H1 (cell line): ENCODE measurements around the gene TEK. TPM values are rescaled to one million over a fixed set of nuclear protein-coding genes. Genes with fewer than 3 reads are reported as not detected.

ENCODE experiments used
- CTCF ChIA-PET: fragments of 300-600 bp; sonication (Branson Sonifier 250); formaldehyde crosslinking; loops from one replicate; lab custom pipeline; 2021; ENCODE audit not compliant: partially characterized antibody; lab: Charles Lee
- POLR2A ChIA-PET: fragments of 300-600 bp; sonication (Branson Sonifier 250); formaldehyde crosslinking; loops from one replicate; lab custom pipeline; 2021; ENCODE audit warnings: inconsistent platforms; ENCODE audit not compliant: partially characterized antibody; lab: Charles Lee
- DNase-seq, 2 experiments: peaks; one replicate each; pipeline versions ENCODE4 v3.0.0 to v3.0.0-alpha.2; 2010 to 2022; ENCODE audit warnings: low spot score in 2 of 2, low read depth in 1 of 2, mixed read lengths in 1 of 2
- FAIRE-seq: peaks from 2 replicates; lab custom pipeline; 2011; peaks lifted over from hg19 to GRCh38; lab: Jason Lieb, UNC
- H2AFZ ChIP-seq: 2 replicates; pipeline ENCODE4 v1.8.1; 2012; ENCODE audit warnings: low read length, inconsistent platforms
- H2AK5ac ChIP-seq: 2 replicates; pipeline ENCODE4 v1.6.1; 2013; ENCODE audit warnings: low read depth, low read length
- H2BK120ac ChIP-seq: replicated peaks from 2 replicates; pipeline ENCODE3; 2013; ENCODE audit warnings: low read depth, low read length, inconsistent platforms
- H2BK12ac ChIP-seq: 2 replicates; pipeline ENCODE4 v1.6.1; 2013; ENCODE audit warnings: low read depth, low read length
- H2BK15ac ChIP-seq: 2 replicates; pipeline ENCODE4 v1.6.1; 2013; ENCODE audit warnings: low read length
- H2BK20ac ChIP-seq: 2 replicates; pipeline ENCODE4 v1.6.1; 2013; ENCODE audit warnings: low read length
- H2BK5ac ChIP-seq: 2 replicates; pipeline ENCODE4 v1.6.1; 2013; ENCODE audit warnings: low read depth, low read length
- H3K14ac ChIP-seq: 2 replicates; pipeline ENCODE4 v1.6.1; 2013; ENCODE audit warnings: inconsistent platforms; ENCODE audit not compliant: insufficient read length
- H3K18ac ChIP-seq: 2 replicates; pipeline ENCODE4 v1.6.1; 2013; ENCODE audit warnings: low read length; ENCODE audit errors: extremely low read depth
- H3K23ac ChIP-seq: 2 replicates; pipeline ENCODE4 v1.6.1; 2013; ENCODE audit warnings: inconsistent platforms; ENCODE audit not compliant: insufficient read length
- H3K23me2 ChIP-seq: 2 replicates; pipeline ENCODE4 v1.6.1; 2013; ENCODE audit warnings: low read depth, low read length
- H3K27ac ChIP-seq: 2 replicates; pipeline ENCODE4 v1.6.1; 2011; ENCODE audit warnings: low read depth, low read length, inconsistent platforms
- H3K27me3 ChIP-seq, 4 experiments: replicated peaks in 1 of 4; 1 replicate in 1 of 4; 2 replicates in 3 of 4; pipeline versions ENCODE4 v1.6.1 to v1.8.1; 2011 to 2013; ENCODE audit warnings: low read length in 3 of 4, mild to moderate bottlenecking in 3 of 4, inconsistent platforms in 2 of 4, mixed read lengths in 2 of 4, moderate library complexity in 1 of 4; ENCODE audit not compliant: control insufficient read depth in 3 of 4, insufficient read depth in 3 of 4; ENCODE audit errors: extremely low read depth in 1 of 4
- H3K36me3 ChIP-seq, 4 experiments: 2 replicates each; pipeline versions ENCODE4 v1.6.1 to v1.8.1; 2011 to 2013; ENCODE audit warnings: mild to moderate bottlenecking in 4 of 4, low read length in 3 of 4, moderate library complexity in 2 of 4, control low read depth in 1 of 4, inconsistent platforms in 1 of 4; ENCODE audit not compliant: insufficient read depth in 4 of 4, control insufficient read depth in 2 of 4
- H3K4ac ChIP-seq: replicated peaks from 2 replicates; pipeline ENCODE3; 2013; ENCODE audit warnings: low read length, low read depth, mixed read lengths, inconsistent platforms; ENCODE audit not compliant: insufficient read length
- H3K4me1 ChIP-seq, 4 experiments: replicated peaks in 1 of 4; 1 replicate in 1 of 4; 2 replicates in 3 of 4; pipeline versions ENCODE4 v1.6.1 to v1.8.1; 2011 to 2013; ENCODE audit warnings: low read length in 3 of 4, inconsistent platforms in 2 of 4, mixed read lengths in 1 of 4; ENCODE audit not compliant: insufficient read depth in 4 of 4, control insufficient read depth in 3 of 4
- H3K4me2 ChIP-seq, 2 experiments: 2 replicates each; pipeline versions ENCODE4 v1.6.1 to v1.8.1; 2011 to 2013; ENCODE audit warnings: low read depth in 2 of 2, low read length in 2 of 2, control low read depth in 1 of 2, inconsistent platforms in 1 of 2, mild to moderate bottlenecking in 1 of 2; ENCODE audit not compliant: insufficient read depth in 1 of 2
- H3K4me3 ChIP-seq, 4 experiments: fragments of 200-600, 300-600 bp in 1 of 4; sonication (generic), shearing (Covaris generic), sonication (Bioruptor Twin) in 1 of 4; 2 replicates each; pipeline versions ENCODE4 v1.5.1 to v1.8.1; 2011 to 2016; ENCODE audit warnings: low read length in 4 of 4, low read depth in 3 of 4, control low read depth in 2 of 4, inconsistent platforms in 2 of 4, mild to moderate bottlenecking in 2 of 4, mixed read lengths in 1 of 4, moderate library complexity in 1 of 4; ENCODE audit not compliant: insufficient read depth in 2 of 4; ENCODE audit errors: extremely low read depth in 1 of 4
- H3K56ac ChIP-seq: replicated peaks from 2 replicates; pipeline ENCODE3; 2013; ENCODE audit warnings: low read depth, mild to moderate bottlenecking, mixed read lengths, low read length, inconsistent platforms; ENCODE audit not compliant: insufficient read length
- H3K79me1 ChIP-seq: 2 replicates; pipeline ENCODE4 v1.6.1; 2013; ENCODE audit warnings: low read depth, low read length, control low read depth
- H3K79me2 ChIP-seq, 2 experiments: 2 replicates each; pipeline versions ENCODE4 v1.6.1 to v1.8.1; 2012 to 2013; ENCODE audit warnings: low read length in 2 of 2, mild to moderate bottlenecking in 2 of 2, inconsistent platforms in 1 of 2; ENCODE audit not compliant: insufficient read depth in 2 of 2, control insufficient read depth in 1 of 2
- H3K9ac ChIP-seq, 4 experiments: replicated peaks in 1 of 4; 1 replicate in 1 of 4; 2 replicates in 3 of 4; pipeline versions ENCODE4 v1.6.1 to v1.8.1; 2011 to 2013; ENCODE audit warnings: low read depth in 3 of 4, low read length in 3 of 4, control low read depth in 2 of 4, mild to moderate bottlenecking in 2 of 4, moderate library complexity in 2 of 4, inconsistent platforms in 1 of 4; ENCODE audit errors: extremely low read depth in 1 of 4
- H3K9me3 ChIP-seq, 2 experiments: 2 replicates each; pipeline versions ENCODE4 v1.6.1 to v1.8.1; 2012 to 2013; ENCODE audit warnings: mild to moderate bottlenecking in 2 of 2, moderate library complexity in 2 of 2, control low read depth in 1 of 2, inconsistent platforms in 1 of 2, low read depth in 1 of 2, low read length in 1 of 2, mixed read lengths in 1 of 2; ENCODE audit not compliant: insufficient read depth in 2 of 2
- H4K20me1 ChIP-seq, 2 experiments: replicated peaks in 1 of 2; 2 replicates each; pipeline versions ENCODE3 to v1.8.1; 2011 to 2013; ENCODE audit warnings: inconsistent platforms in 2 of 2, low read length in 2 of 2, mild to moderate bottlenecking in 1 of 2; ENCODE audit not compliant: insufficient read depth in 2 of 2, control insufficient read depth in 1 of 2
- H4K5ac ChIP-seq: 2 replicates; pipeline ENCODE4 v1.6.1; 2013; ENCODE audit warnings: low read length, low read depth, mixed read lengths, inconsistent platforms; ENCODE audit not compliant: insufficient read length
- H4K8ac ChIP-seq: 2 replicates; pipeline ENCODE4 v1.8.0; 2013; ENCODE audit warnings: mild to moderate bottlenecking, moderate library complexity, low read length, inconsistent platforms; ENCODE audit not compliant: insufficient read depth; ENCODE audit errors: extremely low read depth
- H4K91ac ChIP-seq: replicated peaks from 2 replicates; pipeline ENCODE3; 2013; ENCODE audit warnings: low read length, mixed read lengths, inconsistent platforms; ENCODE audit not compliant: insufficient read length
- EZH2 ChIP-seq: fragments of 200-600 bp; sonication (generic); IDR thresholded peaks from 2 replicates; pipeline ENCODE4 v1.7.1; 2012; ENCODE audit warnings: low read depth, mild to moderate bottlenecking, moderate library complexity, low read length, inconsistent platforms; ENCODE audit not compliant: severe bottlenecking
- JUND ChIP-seq: IDR thresholded peaks from 2 replicates; pipeline ENCODE4 v1.6.1; 2011; ENCODE audit warnings: mild to moderate bottlenecking, improper control_type of control experiment, low read length
- KDM4A ChIP-seq: IDR thresholded peaks from one replicate; pipeline ENCODE4 v1.7.1; 2012; ENCODE audit warnings: low read depth, mild to moderate bottlenecking, moderate library complexity, low read length, inconsistent platforms; ENCODE audit not compliant: severe bottlenecking
- NRF1 ChIP-seq: IDR thresholded peaks from 2 replicates; pipeline ENCODE4 v1.6.1; 2011; ENCODE audit warnings: mild to moderate bottlenecking, low read depth, low read length, improper control_type of control experiment
- POLR2AphosphoS5 ChIP-seq: IDR thresholded peaks from 2 replicates; pipeline ENCODE4 v1.6.1; 2011; ENCODE audit warnings: low read depth, low read length
- RBBP5 ChIP-seq: IDR thresholded peaks from 2 replicates; pipeline ENCODE4 v1.7.1; 2012; ENCODE audit warnings: low read depth, mild to moderate bottlenecking, inconsistent platforms, low read length, moderate library complexity, borderline replicate concordance
- SIX5 ChIP-seq: IDR thresholded peaks from 2 replicates; pipeline ENCODE4 v1.6.1; 2011; ENCODE audit warnings: mild to moderate bottlenecking, low read depth, low read length
- TAF1 ChIP-seq: IDR thresholded peaks from 2 replicates; pipeline ENCODE4 v1.6.1; 2011; ENCODE audit warnings: mild to moderate bottlenecking, low read depth, low read length
- TEAD4 ChIP-seq: IDR thresholded peaks from 2 replicates; pipeline ENCODE4 v1.6.1; 2012; ENCODE audit warnings: low read depth, low read length, inconsistent platforms, mixed read lengths
- WGBS, 2 experiments: shearing (Covaris generic) in 1 of 2; methylation state at CpG; one replicate each; pipeline versions ENCODE4 v1.1.6 to v1.1.7; 2013 to 2015; ENCODE audit warnings: low lambda C conversion rate in 2 of 2, mixed read lengths in 2 of 2, inconsistent platforms in 1 of 2, low coverage in 1 of 2, missing lambda C conversion rate in 1 of 2; ENCODE audit not compliant: insufficient replicate concordance in 2 of 2, insufficient coverage in 1 of 2, insufficient read length in 1 of 2; ENCODE audit errors: extremely low coverage in 1 of 2, missing lambda C conversion rate in 1 of 2; 5-methylcytosine and 5-hydroxymethylcytosine counted together
- polyA plus RNA-seq, 7 experiments: library from polyadenylated mRNA; depleted of rRNA in 3 of 7; stranded (reverse) in 5 of 7; unstranded in 2 of 7; fragments of >200 nt in 5 of 7; fragments of 200-250 nt in 2 of 7; gene quantifications; 1 replicate in 5 of 7; 2 replicates in 1 of 7; 4 replicates in 1 of 7; pipeline versions ENCODE4 v1.2.1 to v1.2.3, GENCODE V29; 2011 to 2013; ENCODE audit warnings: missing spikeins in 2 of 7, mixed read lengths in 2 of 7
- total RNA-seq: library from RNA; stranded (reverse); fragmentation: NEBNext Ultra II Directional; extraction: Animal tissue kit (Norgen Biotek cat#: 25700); gene quantifications from 2 replicates; pipeline ENCODE4 v1.2.1, GENCODE V29; 2021
- TF ChIP-seq, protein P1 (sequence below): IDR thresholded peaks from 2 replicates; pipeline ENCODE4 v1.6.1; 2012; ENCODE audit warnings: inconsistent platforms
- TF ChIP-seq, protein P2 (sequence below): IDR thresholded peaks from 2 replicates; pipeline ENCODE4 v1.6.1; 2011; ENCODE audit warnings: low read depth, mild to moderate bottlenecking, low read length; ENCODE audit not compliant: insufficient read depth

TEK gene
- total and polyA plus RNA-seq, 2 of the 8 experiments (the other 6 are each of a cell fraction or from before 2014, with no cell fraction given): 11.0 to 35.8 TPM

DNA sequence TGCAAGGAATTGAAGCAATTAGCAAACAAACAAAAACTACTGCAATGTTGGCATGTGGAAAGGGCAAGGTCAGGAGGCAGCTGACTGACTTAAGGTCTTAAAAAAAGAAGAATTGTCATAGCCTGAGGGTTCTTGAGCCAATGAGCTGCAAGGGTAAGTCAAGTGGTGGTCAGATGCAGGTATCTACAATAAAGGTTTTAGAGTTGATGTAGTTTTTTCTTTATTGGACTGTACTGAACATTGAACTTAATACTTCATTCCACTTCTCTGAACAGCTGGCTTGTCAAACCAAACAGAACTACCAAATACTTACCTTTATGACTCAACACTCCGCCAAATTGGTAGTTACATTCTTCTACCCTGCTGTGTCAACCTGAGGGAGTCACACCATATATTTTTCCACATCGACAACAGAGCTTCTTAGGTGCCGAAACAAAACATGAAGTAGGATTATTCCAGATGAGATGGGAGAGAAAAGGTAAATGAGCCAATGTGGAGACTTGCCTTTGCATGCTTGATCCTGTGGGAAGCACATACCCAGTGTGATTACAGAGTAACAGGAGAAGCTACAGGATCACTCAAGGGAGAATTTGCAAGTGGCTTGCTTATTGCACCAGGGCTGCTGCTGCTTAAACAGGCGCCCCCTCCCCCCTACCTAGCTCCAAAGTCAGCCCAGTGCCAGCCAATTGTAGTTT lies 152.6 kb downstream of the TEK start:
- no peak for FAIRE-seq
- no peak for DNase-seq
- no peaks in the 10 kb centered on the region for H3K79me2 ChIP-seq

More for the DNA sequence above, 152.6 kb downstream of the TEK start:
- Histone ChIP-seq H3K79me1 (no peaks in the 10 kb centered on the region), H3K23me2 (no peaks in the 10 kb centered on the region), H3K36me3 (no peaks in the 10 kb centered on the region), H3K18ac (no peak overlapping the region), H3K56ac (no peak overlapping the region), H3K9ac (no peak overlapping the region), H3K4me3 (no peak overlapping the region), H2AFZ (no peak overlapping the region), H2BK12ac (no peak overlapping the region), H4K91ac (no peak overlapping the region), H4K20me1 (no peaks in the 10 kb centered on the region), H3K14ac (no peak overlapping the region), H3K23ac (no peak overlapping the region), H3K27me3 (no peaks in the 10 kb centered on the region), H2BK15ac (no peak overlapping the region), H3K4me2 (no peak overlapping the region), H4K8ac (no peak overlapping the region), H3K4me1 (peaks cover 0 to 5% (median 0%) of the 10 kb centered on the region in 4 experiments; a peak in 2 of 7 replicates), H2AK5ac (no peak overlapping the region), H2BK5ac (no peak overlapping the region), H3K4ac (no peak overlapping the region), H2BK20ac (no peak overlapping the region), H2BK120ac (no peak overlapping the region), H3K9me3 (no peaks in the 10 kb centered on the region), H4K5ac (no peak overlapping the region), H3K27ac (no peak overlapping the region)
- POLR2A ChIA-PET: no interaction called here
- WGBS, 2 experiments: 60% methylated on average over 4 of the region's 4 CpGs; no CpG with 5 or more reads in 1 of the 2 experiments
- CTCF ChIA-PET: interaction anchor here (0.6 to 5.5 kb wide), 7 partner anchors 11 to 287 kb away, joined by 3 to 39 read pairs (median 5); no protein-coding TSS in a partner anchor
- TF ChIP-seq POLR2AphosphoS5 (no peak), TEAD4 (no peak), EZH2 (no peak), NRF1 (no peak), TAF1 (no peak), RBBP5 (no peak), KDM4A (no peak), SIX5 (no peak), JUND (no peak)
- TF ChIP-seq, protein P1, sequence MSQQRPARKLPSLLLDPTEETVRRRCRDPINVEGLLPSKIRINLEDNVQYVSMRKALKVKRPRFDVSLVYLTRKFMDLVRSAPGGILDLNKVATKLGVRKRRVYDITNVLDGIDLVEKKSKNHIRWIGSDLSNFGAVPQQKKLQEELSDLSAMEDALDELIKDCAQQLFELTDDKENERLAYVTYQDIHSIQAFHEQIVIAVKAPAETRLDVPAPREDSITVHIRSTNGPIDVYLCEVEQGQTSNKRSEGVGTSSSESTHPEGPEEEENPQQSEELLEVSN: no peak
- TF ChIP-seq, protein P2, sequence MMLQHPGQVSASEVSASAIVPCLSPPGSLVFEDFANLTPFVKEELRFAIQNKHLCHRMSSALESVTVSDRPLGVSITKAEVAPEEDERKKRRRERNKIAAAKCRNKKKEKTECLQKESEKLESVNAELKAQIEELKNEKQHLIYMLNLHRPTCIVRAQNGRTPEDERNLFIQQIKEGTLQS: no peak
